ES-I3 (cell line): ENCODE results near the gene AP2S1.
"Not testable (repeated sequence)": the region's sequence is repeated elsewhere in the genome, so short reads cannot be mapped to it uniquely, and the experiment has no call there.

Source experiments
- H3K36me3 ChIP-seq: 2 replicates; pipeline ENCODE4 v1.6.1; 2013; ENCODE audit warnings: mild to moderate bottlenecking, low read length, control low read depth, moderate library complexity; ENCODE audit not compliant: insufficient read depth
- H3K4me1 ChIP-seq: 2 replicates; pipeline ENCODE4 v1.6.1; 2013; ENCODE audit warnings: mild to moderate bottlenecking, control low read depth, low read length; ENCODE audit not compliant: insufficient read depth
- H3K9ac ChIP-seq: 2 replicates; pipeline ENCODE4 v1.6.1; 2013; ENCODE audit warnings: low read depth, mild to moderate bottlenecking, low read length, moderate library complexity
- H3K9me3 ChIP-seq: 2 replicates; pipeline ENCODE4 v1.6.1; 2013; ENCODE audit warnings: mild to moderate bottlenecking, low read length, moderate library complexity; ENCODE audit not compliant: control insufficient read depth, insufficient read depth

The AP2S1 gene

DNA sequence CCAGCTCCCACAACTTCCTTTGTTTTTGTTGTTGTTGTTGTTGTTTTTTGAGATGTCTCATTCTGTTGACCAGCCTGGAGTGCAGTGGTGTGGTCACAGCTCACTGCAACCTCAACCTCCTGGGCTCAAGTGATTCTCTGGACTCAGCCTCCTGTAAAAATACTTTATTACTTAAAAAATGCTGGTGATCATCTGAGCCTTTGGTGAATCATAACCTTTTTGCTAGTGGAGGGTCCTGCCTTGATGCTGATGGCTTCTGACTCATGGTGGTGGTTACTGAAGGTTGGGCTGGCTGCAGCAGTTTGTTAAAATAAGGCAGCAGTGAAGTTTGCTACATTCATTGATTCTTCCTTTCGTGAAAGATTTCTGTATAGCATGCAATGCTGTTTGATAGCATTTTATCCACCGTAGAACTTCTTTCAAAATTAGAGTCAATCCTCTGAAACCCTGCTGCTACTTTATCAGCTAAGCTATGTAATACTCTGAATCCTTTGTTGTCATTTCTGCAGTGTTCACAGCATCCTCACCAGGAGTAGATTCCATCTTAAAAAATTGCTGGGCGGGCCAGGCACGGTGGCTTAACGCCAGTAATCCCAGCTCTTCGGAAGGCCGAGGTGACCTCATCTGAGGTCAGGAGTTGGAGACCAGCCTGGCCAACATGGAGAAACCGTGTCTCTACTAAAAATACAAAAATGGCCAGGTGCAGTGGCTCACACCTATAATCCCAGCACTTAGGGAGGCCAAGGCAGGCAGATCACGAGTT, 28.1 kb upstream of the AP2S1 start:
- Histone ChIP-seq H3K4me1 (peaks cover 18% of the 10 kb centered on the region), H3K36me3 (no peaks in the 10 kb centered on the region), H3K9ac (no peak overlapping the region), H3K9me3 (no peaks in the 10 kb centered on the region)

DNA sequence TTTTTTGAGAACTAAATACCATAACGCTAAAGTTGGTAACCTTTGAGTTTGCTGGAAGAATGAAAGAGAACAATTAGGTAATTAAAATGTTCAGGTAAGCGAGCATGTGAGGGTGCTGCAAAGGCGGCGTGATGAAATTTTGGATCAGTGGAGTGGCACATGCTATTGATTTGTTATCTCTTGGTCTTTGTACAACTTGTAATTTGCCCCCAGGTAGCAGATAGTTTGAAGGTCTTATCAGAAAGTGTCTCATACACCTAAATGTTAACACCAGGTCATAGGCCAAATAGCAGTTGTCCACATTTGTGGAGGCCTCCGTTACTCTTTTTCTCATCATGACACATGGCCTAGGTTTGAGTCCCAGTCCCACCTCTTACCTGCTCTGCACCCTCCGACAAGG, 25.0 kb upstream of the AP2S1 start:
- no peaks in the 10 kb centered on the region for H3K9me3 ChIP-seq
- H3K36me3 ChIP-seq: no peaks in the 10 kb centered on the region
- H3K4me1 ChIP-seq: peaks cover 15% of the 10 kb centered on the region
- no peak overlapping the region for H3K9ac ChIP-seq

- Histone ChIP-seq H3K9ac (no peak overlapping the region), H3K4me1 (peaks cover 15% of the 10 kb centered on the region), H3K9me3 (no peaks in the 10 kb centered on the region), H3K36me3 (no peaks in the 10 kb centered on the region)
These were observed 24.6 kb upstream of the AP2S1 start for GRCh38 chr19:46875234-46875633.

DNA sequence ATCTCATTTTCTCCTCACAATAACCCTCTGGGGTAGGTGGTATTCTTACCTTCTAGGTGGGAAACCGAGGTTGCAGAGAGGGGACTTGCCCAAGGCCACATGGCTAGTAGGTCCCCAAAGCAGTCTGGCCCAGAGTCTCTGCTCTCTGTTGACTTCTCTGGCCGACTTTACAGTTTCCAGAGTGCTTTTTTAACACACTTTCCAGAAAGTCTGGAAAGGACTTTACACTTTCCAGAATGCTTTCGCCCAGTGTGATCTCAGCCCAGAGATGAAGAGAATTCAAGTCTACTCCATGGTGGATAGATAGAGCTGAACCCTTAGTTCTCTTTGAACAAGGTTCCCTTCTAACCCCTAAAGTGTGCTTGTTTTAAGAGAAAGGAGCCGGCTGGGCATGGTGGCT, 22.3 kb upstream of the AP2S1 start:
- H3K4me1 ChIP-seq: peaks cover 15% of the 10 kb centered on the region
- no peak overlapping the region for H3K9ac ChIP-seq
- no peaks in the 10 kb centered on the region for H3K9me3 ChIP-seq
- no peaks in the 10 kb centered on the region for H3K36me3 ChIP-seq

- peaks cover 29% of the 10 kb centered on the region for H3K4me1 ChIP-seq
- not testable (repeated sequence) for H3K9ac ChIP-seq, H3K36me3 ChIP-seq, H3K9me3 ChIP-seq
These were observed 20.5 kb upstream of the AP2S1 start for GRCh38 chr19:46871173-46871572.

DNA sequence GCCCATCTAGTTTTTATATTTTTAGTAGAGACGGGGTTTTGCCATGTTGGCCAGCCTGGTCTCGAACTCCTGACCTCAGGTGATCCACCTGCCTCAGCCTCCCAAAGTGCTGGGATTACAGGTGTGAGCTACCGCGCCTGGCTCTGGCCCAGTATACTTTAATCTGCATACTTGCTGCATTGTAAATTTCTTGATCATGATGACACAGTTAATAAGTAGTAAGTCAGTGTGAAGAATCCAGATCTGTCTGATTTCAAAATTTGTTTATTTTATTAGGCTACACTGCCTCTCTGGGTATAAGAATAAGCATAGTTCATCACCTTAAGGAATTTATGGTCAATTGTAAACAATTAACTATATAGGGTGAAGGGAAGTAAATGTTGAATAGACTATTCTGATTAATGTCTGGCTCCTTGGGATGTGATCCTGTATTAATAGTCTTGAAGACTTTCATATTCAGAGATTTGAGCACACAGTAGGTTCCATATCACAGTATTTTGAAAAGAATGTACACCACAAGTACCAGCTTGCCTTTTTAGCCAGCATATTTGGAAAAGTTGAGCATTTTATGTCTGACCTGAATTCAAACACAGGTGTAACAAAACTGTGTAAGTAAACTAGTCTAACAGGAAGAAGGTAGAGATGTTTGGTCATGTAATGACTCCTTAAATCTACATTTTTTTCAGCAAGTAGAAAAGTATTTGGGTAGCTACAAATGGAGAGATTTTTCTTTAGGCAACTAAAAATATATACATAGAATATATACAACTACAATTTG, 17.6 kb upstream of the AP2S1 start:
- Histone ChIP-seq H3K4me1 (peaks cover 35% of the 10 kb centered on the region), H3K9me3 (no peaks in the 10 kb centered on the region), H3K36me3 (no peaks in the 10 kb centered on the region)

GRCh38 chr19:46867170-46867569, 16.5 kb upstream of the AP2S1 start:
- Histone ChIP-seq H3K4me1 (peaks cover 38% of the 10 kb centered on the region), H3K36me3 (no peaks in the 10 kb centered on the region), H3K9me3 (no peaks in the 10 kb centered on the region), H3K9ac (no peak overlapping the region)

More for the DNA sequence above, 17.6 kb upstream of the AP2S1 start:
- no peak overlapping the region for H3K9ac ChIP-seq

- Histone ChIP-seq H3K4me1 (peaks cover 38% of the 10 kb centered on the region), H3K9me3 (no peaks in the 10 kb centered on the region), H3K36me3 (no peaks in the 10 kb centered on the region), H3K9ac (no peak overlapping the region)
These were observed 15.9 kb upstream of the AP2S1 start for GRCh38 chr19:46866407-46867136.

DNA sequence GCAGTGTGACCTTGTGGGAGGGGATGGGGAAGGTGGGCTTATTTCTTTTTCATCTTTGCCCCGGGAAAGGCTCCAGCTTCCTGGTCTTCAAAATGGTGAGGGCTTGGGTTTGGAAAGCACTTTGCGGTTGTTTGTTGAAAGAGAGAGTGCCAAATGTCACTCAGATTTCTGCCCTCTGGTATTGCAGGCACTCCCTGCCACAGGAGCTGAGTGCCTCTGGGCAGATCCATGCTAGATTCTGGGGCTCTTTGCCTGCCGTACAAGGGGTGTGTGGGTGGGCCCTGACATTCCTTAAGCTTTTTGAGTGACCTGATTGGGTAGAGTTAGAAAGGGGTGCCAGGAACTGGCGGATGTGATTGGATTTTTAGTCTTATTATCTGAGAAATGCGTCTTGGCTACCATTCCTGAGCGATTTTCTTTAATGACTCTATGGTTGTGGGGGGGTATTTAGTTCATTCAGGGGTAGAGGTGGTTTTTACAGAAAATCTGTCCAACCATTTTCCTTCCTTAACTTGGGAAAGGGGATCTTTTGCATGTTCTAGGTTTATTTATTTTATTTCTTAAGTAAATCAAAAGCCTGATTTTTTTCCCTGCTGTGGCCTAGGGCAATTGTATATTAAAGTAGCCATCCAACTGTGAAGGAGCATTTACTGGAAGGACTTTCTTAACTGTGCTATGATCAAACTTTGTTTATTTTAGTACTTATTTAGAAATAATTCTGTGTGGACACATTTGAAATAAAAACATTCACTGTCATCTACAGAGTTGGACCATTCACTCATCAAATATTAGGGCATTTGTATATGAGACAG, 13.4 kb upstream of the AP2S1 start:
- H3K9me3 ChIP-seq: no peaks in the 10 kb centered on the region
- H3K4me1 ChIP-seq: peaks cover 38% of the 10 kb centered on the region
- no peaks in the 10 kb centered on the region for H3K36me3 ChIP-seq
- peak overlapping the region; percentile 64 for H3K9ac ChIP-seq

DNA sequence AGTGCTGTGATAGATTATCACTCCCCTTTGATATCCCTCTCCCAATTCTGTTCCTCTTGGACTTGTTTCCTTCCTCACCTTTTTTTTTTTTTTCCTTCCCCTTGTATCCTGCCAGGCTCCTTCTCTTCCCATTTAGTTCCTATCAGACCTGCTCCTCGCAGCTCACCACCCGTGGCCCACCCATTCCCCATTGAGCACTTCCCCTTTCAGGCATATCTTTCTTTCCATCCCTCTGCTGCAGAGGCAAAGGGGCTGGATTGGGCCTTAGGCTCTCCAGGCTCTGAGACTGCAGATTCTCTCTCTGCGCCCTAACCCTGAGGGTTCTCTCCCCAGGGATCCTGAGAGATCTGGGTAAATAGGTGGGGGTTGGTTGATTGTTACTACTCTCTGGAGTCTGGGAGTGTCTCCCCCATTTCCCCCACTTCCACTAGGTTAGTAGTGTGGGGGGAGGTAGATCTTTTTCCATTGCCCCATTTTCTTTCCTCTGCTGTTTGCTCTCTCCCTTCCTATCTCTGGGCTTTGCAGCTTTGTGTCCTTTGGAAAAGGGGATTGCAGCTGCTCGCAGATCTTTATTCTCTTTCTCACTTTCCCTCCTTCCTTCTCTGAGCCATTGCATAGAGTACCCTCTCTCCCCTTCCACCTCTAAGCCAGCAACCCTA, 12.5 kb upstream of the AP2S1 start:
- H3K9ac ChIP-seq: peak overlapping the region; percentile 64
- H3K36me3 ChIP-seq: no peaks in the 10 kb centered on the region
- peaks cover 38% of the 10 kb centered on the region for H3K4me1 ChIP-seq
- no peaks in the 10 kb centered on the region for H3K9me3 ChIP-seq

DNA sequence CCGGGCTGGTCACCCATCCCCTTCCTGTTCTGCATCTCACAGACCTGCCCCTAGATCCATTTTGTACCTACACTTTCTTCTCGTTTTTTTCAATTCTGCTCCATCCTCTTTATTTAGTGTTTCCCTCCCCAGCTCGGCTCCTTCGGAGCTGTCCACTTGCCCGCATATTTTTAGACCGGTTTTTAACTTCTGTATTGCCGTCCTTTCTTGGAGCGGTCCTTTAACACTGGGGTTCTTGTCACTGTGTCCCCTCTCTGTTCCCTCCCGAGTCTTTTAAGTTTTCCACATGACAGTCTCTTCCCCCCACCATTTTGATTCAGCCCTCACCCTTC, 11.8 kb upstream of the AP2S1 start:
- Histone ChIP-seq H3K9ac (peak overlapping the region; percentile 64), H3K9me3 (no peaks in the 10 kb centered on the region), H3K4me1 (peaks cover 38% of the 10 kb centered on the region), H3K36me3 (no peaks in the 10 kb centered on the region)

GRCh38 chr19:46861691-46862502, 11.3 kb upstream of the AP2S1 start:
- peaks cover 32% of the 10 kb centered on the region for H3K4me1 ChIP-seq

More at GRCh38 chr19:46861691-46862502, 11.3 kb upstream of the AP2S1 start:
- Histone ChIP-seq H3K9me3 (no peaks in the 10 kb centered on the region), H3K36me3 (no peaks in the 10 kb centered on the region), H3K9ac (peak overlapping the region; percentile 64)
